Kidney (tissue), 14 donors: ENCODE measurements around the gene TMIGD1. TPM values are rescaled to one million over a fixed set of nuclear protein-coding genes. Genes with fewer than 3 reads are reported as not detected.

ENCODE experiments used
- DNase-seq, 5 donors: peaks; one replicate each; pipeline ENCODE4 v3.0.0-alpha.2; 2013 to 2020
- FAIRE-seq: peaks from 2 replicates; lab custom pipeline; 2012; peaks lifted over from hg19 to GRCh38; lab: Jason Lieb, UNC
- H3K27ac ChIP-seq, 2 donors: one replicate each; pipeline ENCODE4 v1.7.0; 2013; ENCODE audit warnings: low read depth in 2 of 2, low read length in 2 of 2, inconsistent platforms in 1 of 2
- H3K27me3 ChIP-seq: one replicate; pipeline ENCODE4 v1.7.1; 2013; ENCODE audit warnings: low read length, inconsistent platforms; ENCODE audit not compliant: control insufficient read depth, insufficient read depth
- H3K36me3 ChIP-seq, 3 donors: one replicate each; pipeline versions ENCODE4 v1.7.0 to v1.7.1; 2013; ENCODE audit warnings: low read length in 3 of 3, control low read depth in 1 of 3, inconsistent platforms in 1 of 3; ENCODE audit not compliant: insufficient read depth in 3 of 3, control insufficient read depth in 2 of 3
- H3K4me1 ChIP-seq, 3 donors: one replicate each; pipeline versions ENCODE4 v1.7.0 to v1.7.1; 2013; ENCODE audit warnings: low read length in 3 of 3, inconsistent platforms in 1 of 3, low read depth in 1 of 3; ENCODE audit not compliant: control insufficient read depth in 2 of 3, insufficient read depth in 2 of 3
- H3K4me3 ChIP-seq, 3 donors: one replicate each; pipeline versions ENCODE4 v1.7.0 to v1.8.1; 2013; ENCODE audit warnings: low read length in 3 of 3, control low read depth in 1 of 3, inconsistent platforms in 1 of 3
- H3K9ac ChIP-seq, 3 donors: one replicate each; pipeline versions ENCODE4 v1.7.0 to v1.7.1; 2013; ENCODE audit warnings: low read length in 3 of 3, control low read depth in 1 of 3, inconsistent platforms in 1 of 3
- H3K9me3 ChIP-seq, 3 donors: one replicate each; pipeline versions ENCODE4 v1.7.0 to v1.7.1; 2013; ENCODE audit warnings: low read length in 3 of 3, control low read depth in 1 of 3, inconsistent platforms in 1 of 3; ENCODE audit not compliant: control insufficient read depth in 2 of 3, insufficient read depth in 1 of 3
- CTCF ChIP-seq: IDR thresholded peaks from 3 replicates; pipeline ENCODE4 v1.5.1; 2012; ENCODE audit warnings: mild to moderate bottlenecking, moderate library complexity, borderline replicate concordance; ENCODE audit not compliant: insufficient read depth; ENCODE audit errors: extremely low read depth
- intact Hi-C: fragments of 100-400 bp; cut with DNase I; formaldehyde crosslinking; loops from one replicate; pipeline ENCODE4 v1.11.1; 2022
- polyA plus RNA-seq: library from polyadenylated mRNA; stranded (reverse); fragments of 350-450 nt; fragmentation: Illumina TruSeq; extraction: RNeasy Lipid Tissue Mini Kit (QIAGEN cat#74804); gene quantifications from one replicate; pipeline ENCODE4 v1.2.3, GENCODE V29; 2014; ENCODE audit warnings: low read depth, low replicate concordance; ENCODE audit not compliant: insufficient read depth
- total RNA-seq: library from RNA; stranded (reverse); fragmentation: NEBNext Ultra II Directional; extraction: Animal tissue kit (Norgen Biotek cat#: 25700); gene quantifications from one replicate; pipeline ENCODE4 v1.2.1, GENCODE V29; 2021
- donor health status: control.
- donor health status: control.
- donor health status: control.
- donor health status: control.
- donor health status: control.
- donor health status: DM: yes; HTN: yes; CAD: no.
- donor health status: Normal renal cell carcinoma (clear cell type).

TMIGD1 gene
- total and polyA plus RNA-seq, 2 donors from 2014 or later = 0.90 TPM; not detected in 1

- H3K27ac ChIP-seq = no peak overlapping the region
- TF ChIP-seq CTCF = no peak
- DNase-seq (no peak), FAIRE-seq (no peak)
- H3K36me3 ChIP-seq = no peaks in the 10 kb centered on the region
- H3K4me3 ChIP-seq = no peak overlapping the region
- H3K4me1 ChIP-seq = no peaks in the 10 kb centered on the region
- intact Hi-C loops = no loop called here
- no peaks in the 10 kb centered on the region for H3K27me3 ChIP-seq
- no peak overlapping the region for H3K9ac ChIP-seq
- no peaks in the 10 kb centered on the region for H3K9me3 ChIP-seq
Observed at GRCh38 chr17:30300818-30301217, 33.0 kb downstream of the TMIGD1 start.

- peak in 1 of 5 donors; percentile 8 for DNase-seq
- Histone ChIP-seq H3K4me1 (no peaks in the 10 kb centered on the region), H3K27me3 (no peaks in the 10 kb centered on the region), H3K27ac (no peak overlapping the region), H3K36me3 (no peaks in the 10 kb centered on the region), H3K9ac (no peak overlapping the region), H3K9me3 (no peaks in the 10 kb centered on the region), H3K4me3 (no peak overlapping the region)
- intact Hi-C loops = no loop called here
- no peak for TF ChIP-seq CTCF
- FAIRE-seq = no peak
Observed at GRCh38 chr17:30299000-30299399, 34.9 kb downstream of the TMIGD1 start.

- Histone ChIP-seq H3K27ac (no peak overlapping the region), H3K4me3 (no peak overlapping the region), H3K9ac (no peak overlapping the region), H3K9me3 (no peaks in the 10 kb centered on the region), H3K4me1 (no peaks in the 10 kb centered on the region), H3K27me3 (no peaks in the 10 kb centered on the region), H3K36me3 (no peaks in the 10 kb centered on the region)
- intact Hi-C loops = no loop called here
- DNase-seq (no peak), FAIRE-seq (no peak)
- no peak for TF ChIP-seq CTCF
Observed at GRCh38 chr17:30297715-30298114, 36.1 kb downstream of the TMIGD1 start.

GRCh38 chr17:30296499-30297080 is 37.3 kb downstream of the TMIGD1 start:
- Histone ChIP-seq H3K36me3 (no peaks in the 10 kb centered on the region), H3K27ac (no peak overlapping the region), H3K9ac (no peak overlapping the region), H3K4me1 (no peaks in the 10 kb centered on the region), H3K9me3 (no peaks in the 10 kb centered on the region), H3K4me3 (no peak overlapping the region), H3K27me3 (no peaks in the 10 kb centered on the region)
- DNase-seq = no peak
- intact Hi-C loops = no loop called here
- TF ChIP-seq CTCF = no peak
- no peak for FAIRE-seq
